ENCODE data around the gene CCDC149. TPM values are rescaled to one million over a fixed set of nuclear protein-coding genes. Genes with fewer than 3 reads are reported as not detected.

Gene CCDC149
- total and polyA plus RNA-seq, 2 of the 8 experiments (the other 6 are each of a cell fraction or from before 2014, with no cell fraction given) = 2.2 to 5.6 TPM

DNA sequence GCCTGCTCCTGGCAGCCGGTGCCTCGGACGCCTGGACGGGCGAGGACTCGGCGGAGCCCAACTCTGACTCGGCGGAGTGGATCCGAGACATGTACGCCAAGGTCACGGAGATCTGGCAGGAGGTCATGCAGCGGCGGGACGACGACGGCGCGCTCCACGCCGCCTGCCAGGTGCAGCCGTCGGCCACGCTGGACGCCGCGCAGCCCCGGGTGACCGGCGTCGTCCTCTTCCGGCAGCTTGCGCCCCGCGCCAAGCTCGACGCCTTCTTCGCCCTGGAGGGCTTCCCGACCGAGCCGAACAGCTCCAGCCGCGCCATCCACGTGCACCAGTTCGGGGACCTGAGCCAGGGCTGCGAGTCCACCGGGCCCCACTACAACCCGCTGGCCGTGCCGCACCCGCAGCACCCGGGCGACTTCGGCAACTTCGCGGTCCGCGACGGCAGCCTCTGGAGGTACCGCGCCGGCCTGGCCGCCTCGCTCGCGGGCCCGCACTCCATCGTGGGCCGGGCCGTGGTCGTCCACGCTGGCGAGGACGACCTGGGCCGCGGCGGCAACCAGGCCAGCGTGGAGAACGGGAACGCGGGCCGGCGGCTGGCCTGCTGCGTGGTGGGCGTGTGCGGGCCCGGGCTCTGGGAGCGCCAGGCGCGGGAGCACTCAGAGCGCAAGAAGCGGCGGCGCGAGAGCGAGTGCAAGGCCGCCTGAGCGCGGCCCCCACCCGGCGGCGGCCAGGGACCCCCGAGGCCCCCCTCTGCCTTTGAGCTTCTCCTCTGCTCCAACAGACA lies 113.1 kb downstream of the CCDC149 start:
- Histone ChIP-seq H3K9ac (replicated peaks in 1 of 4; ENCODE audit: extremely low read depth in 1 of 4, low read depth in 3 of 4, low read length in 3 of 4) (peak overlapping the region in 2 of 4 experiments; percentile 14 to 18; a peak in 2 of 7 replicates), H3K27ac (ENCODE audit: low read depth, low read length) (no peak overlapping the region), H2AK5ac (ENCODE audit: low read depth, low read length) (no peak overlapping the region), H3K79me2 (ENCODE audit: control insufficient read depth in 1 of 2, insufficient read depth in 2 of 2, low read length in 2 of 2) (no peaks in the 10 kb centered on the region), H3K14ac (ENCODE audit: insufficient read length) (no peak overlapping the region), H2BK5ac (ENCODE audit: low read depth, low read length) (no peak overlapping the region), H3K4me3 (ENCODE audit: extremely low read depth in 1 of 4, insufficient read depth in 2 of 4, low read depth in 3 of 4, low read length in 4 of 4) (peak overlapping the region; percentile 43 to 64 (median 54); a peak in 7 of 8 replicates), H4K20me1 (replicated peaks in 1 of 2; ENCODE audit: control insufficient read depth in 1 of 2, insufficient read depth in 2 of 2, low read length in 2 of 2) (peaks cover 0 to 2% of the 10 kb centered on the region in 2 experiments), H3K23me2 (ENCODE audit: low read depth, low read length) (peaks cover 14% of the 10 kb centered on the region; the same call in 1 of the 2 replicates), H4K8ac (ENCODE audit: extremely low read depth, insufficient read depth, low read length) (peak overlapping the region; percentile 47), H4K5ac (ENCODE audit: insufficient read length, low read depth, low read length) (no peak overlapping the region), H3K9me3 (ENCODE audit: insufficient read depth in 2 of 2, low read depth in 1 of 2, low read length in 1 of 2) (peaks cover 0 to 6% of the 10 kb centered on the region in 2 experiments; a peak in 1 of 4 replicates), H3K4me1 (replicated peaks in 1 of 4; ENCODE audit: control insufficient read depth in 3 of 4, insufficient read depth in 4 of 4, low read length in 3 of 4) (peaks cover 1 to 19% (median 14%) of the 10 kb centered on the region in 4 experiments), H2BK15ac (ENCODE audit: low read length) (peak overlapping the region; percentile 54; the same call in 1 of the 2 replicates), H3K27me3 (replicated peaks in 1 of 4; ENCODE audit: control insufficient read depth in 3 of 4, extremely low read depth in 1 of 4, insufficient read depth in 3 of 4, low read length in 3 of 4) (peaks cover 13 to 43% (median 34%) of the 10 kb centered on the region in 4 experiments), H3K4ac (replicated peaks; ENCODE audit: insufficient read length, low read depth, low read length) (peak overlapping the region; percentile 4), H2AFZ (ENCODE audit: low read length) (peak overlapping the region; percentile 67; the same call in 1 of the 2 replicates), H3K18ac (ENCODE audit: extremely low read depth, low read length) (peak overlapping the region; percentile 51; the same call in 1 of the 2 replicates), H2BK12ac (ENCODE audit: low read depth, low read length) (peak overlapping the region; percentile 72; the same call in 1 of the 2 replicates), H2BK120ac (replicated peaks; ENCODE audit: low read depth, low read length) (no peak overlapping the region), H3K36me3 (ENCODE audit: control insufficient read depth in 2 of 4, insufficient read depth in 4 of 4, low read length in 3 of 4) (peaks cover 0 to 6% (median 0%) of the 10 kb centered on the region in 4 experiments; a peak in 1 of 8 replicates), H3K56ac (replicated peaks; ENCODE audit: insufficient read length, low read depth, low read length) (no peak overlapping the region), H3K79me1 (ENCODE audit: low read depth, low read length) (no peaks in the 10 kb centered on the region), H4K91ac (replicated peaks; ENCODE audit: insufficient read length, low read length) (peak overlapping the region; percentile 82), H3K4me2 (ENCODE audit: insufficient read depth in 1 of 2, low read depth in 2 of 2, low read length in 2 of 2) (peak overlapping the region; percentile 93 to 96), H3K23ac (ENCODE audit: insufficient read length) (no peak overlapping the region), H2BK20ac (ENCODE audit: low read length) (0 out of 2 replicates have a peak overlapping the region, but pooled peaks have one; percentile 32)
- FAIRE-seq (no peak), DNase-seq (ENCODE audit: low read depth in 1 of 2, low spot score in 2 of 2) (peak in 1 of 2 experiments; percentile 58)
- WGBS, 2 experiments (ENCODE audit: extremely low coverage in 1 of 2, insufficient coverage in 1 of 2, insufficient read length in 1 of 2, insufficient replicate concordance in 2 of 2, low coverage in 1 of 2, low lambda C conversion rate in 2 of 2, missing lambda C conversion rate in 1 of 2) = 32% methylated on average over 35 of the region's 103 CpGs; no CpG with 5 or more reads in 1 of the 2 experiments
- POLR2A ChIA-PET (ENCODE audit: partially characterized antibody) = no interaction called here
- CTCF ChIA-PET (ENCODE audit: partially characterized antibody) = interaction anchor here (1.7 to 2.6 kb wide), 2 partner anchors 12 to 116 kb away, joined by 6 to 7 read pairs; no protein-coding TSS in a partner anchor
- no peak for TF ChIP-seq SIN3A (conservative IDR thresholded peaks at IDR 0.05 in 1 of 2, IDR thresholded peaks at IDR 0.05 in 1 of 2; ENCODE audit: low read depth in 1 of 2, low read length in 2 of 2)
- peak; percentile 69 for TF ChIP-seq KDM4A (IDR thresholded peaks at IDR 0.05; ENCODE audit: low read depth, low read length, severe bottlenecking)
- peak; percentile 52 for TF ChIP-seq EZH2 (IDR thresholded peaks at IDR 0.05; ENCODE audit: low read depth, low read length, severe bottlenecking)
- TF ChIP-seq ASH2L (IDR thresholded peaks at IDR 0.05; ENCODE audit: low read length) = peak; percentile 53
- TF ChIP-seq SRF (IDR thresholded peaks at IDR 0.05; ENCODE audit: low read depth, low read length) = no peak
- TF ChIP-seq ZNF274 (IDR thresholded peaks at IDR 0.05; ENCODE audit: borderline replicate concordance, extremely low read depth, low read length) = no peak
- peak; percentile 77 for TF ChIP-seq SUZ12 (IDR thresholded peaks at IDR 0.05; ENCODE audit: low read length)
- TF ChIP-seq, protein P1, sequence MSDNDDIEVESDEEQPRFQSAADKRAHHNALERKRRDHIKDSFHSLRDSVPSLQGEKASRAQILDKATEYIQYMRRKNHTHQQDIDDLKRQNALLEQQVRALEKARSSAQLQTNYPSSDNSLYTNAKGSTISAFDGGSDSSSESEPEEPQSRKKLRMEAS (IDR thresholded peaks at IDR 0.05) = peak; percentile 86
- TF ChIP-seq E2F6 (IDR thresholded peaks at IDR 0.05) = peak; percentile 77
